ENCODE data around the gene MAPK1IP1L. TPM values are rescaled to one million over a fixed set of nuclear protein-coding genes. Genes with fewer than 3 reads are reported as not detected.

Gene MAPK1IP1L
- total RNA-seq, 4 donors from 2014 or later: 25.3 to 54.0 (median 41.9) TPM

- Histone ChIP-seq H3K27me3 (no peaks in the 10 kb centered on the region), H3K27ac (peak overlapping the region in 1 of 4 donors; percentile 1), H3K4me3 (no peak overlapping the region), H3K9me3 (no peaks in the 10 kb centered on the region), H3K4me1 (peaks cover 0 to 31% (median 2%) of the 10 kb centered on the region in 4 donors), H3K36me3 (peaks cover 0 to 47% (median 7%) of the 10 kb centered on the region in 3 donors)
- TF ChIP-seq EP300 (IDR thresholded peaks at IDR 0.05) (no peak), POLR2A (IDR thresholded peaks at IDR 0.05) (no peak), CTCF (IDR thresholded peaks at IDR 0.05) (no peak)
- no peak for DNase-seq (ENCODE audit: low spot score in 2 of 2)
- 24 to 34% methylated on average over 2 of the region's 2 CpGs for WGBS, 2 donors
Observed at GRCh38 chr14:55065411-55065810, 14.0 kb downstream of the MAPK1IP1L start.

DNA sequence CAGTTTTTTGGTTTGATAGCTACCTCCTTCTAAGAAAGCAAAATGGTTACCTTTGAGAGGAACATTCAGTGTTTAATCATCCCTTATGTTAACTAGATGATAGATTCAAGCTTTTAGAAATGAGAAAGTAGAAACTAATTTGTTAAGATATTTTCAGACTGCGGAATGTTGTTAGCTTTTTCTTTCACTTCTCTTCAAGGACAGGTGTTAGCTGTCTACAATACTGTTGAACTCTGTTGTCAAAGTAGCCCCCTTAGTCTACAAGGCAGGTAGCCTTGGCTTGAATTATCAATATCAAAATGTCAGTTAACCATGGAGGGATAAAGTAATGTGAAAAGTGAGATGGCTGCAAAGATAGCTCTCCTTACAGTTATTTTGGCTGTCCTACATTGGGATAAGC lies 14.8 kb downstream of the MAPK1IP1L start:
- no peak overlapping the region for H3K27ac ChIP-seq
- no peaks in the 10 kb centered on the region for H3K9me3 ChIP-seq
- no peak overlapping the region for H3K4me3 ChIP-seq
- peaks cover 0 to 29% (median 0%) of the 10 kb centered on the region in 4 donors for H3K4me1 ChIP-seq
- H3K27me3 ChIP-seq: no peaks in the 10 kb centered on the region
- H3K36me3 ChIP-seq: peaks cover 0 to 47% (median 7%) of the 10 kb centered on the region in 3 donors
- TF ChIP-seq POLR2A (IDR thresholded peaks at IDR 0.05): no peak
- 91 to 97% methylated on average over 1 of the region's 1 CpG for WGBS, 2 donors
- no peak for DNase-seq (ENCODE audit: low spot score in 2 of 2)

DNA sequence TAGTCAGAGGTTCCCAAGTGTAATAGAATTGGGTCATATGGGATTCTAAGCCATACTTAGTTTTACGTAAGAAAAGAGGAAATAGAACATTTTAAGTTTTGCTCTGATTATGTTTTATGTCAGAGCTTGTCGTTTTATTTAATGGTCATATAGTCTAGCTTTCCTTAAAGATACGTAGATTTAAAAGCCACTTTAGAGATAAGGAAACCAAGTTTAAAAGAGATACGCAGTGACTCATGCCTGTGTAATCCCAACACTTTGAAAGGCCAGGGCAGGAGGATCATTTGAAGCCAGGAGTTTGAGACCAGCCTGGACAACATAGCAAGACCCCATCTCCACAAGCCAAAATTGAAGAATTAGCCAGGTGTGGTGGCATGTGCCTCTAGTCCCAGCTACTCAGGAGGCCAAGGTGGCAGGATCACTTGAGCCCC lies 19.5 kb downstream of the MAPK1IP1L start:
- TF ChIP-seq CTCF (IDR thresholded peaks at IDR 0.05) (no peak), POLR2A (IDR thresholded peaks at IDR 0.05) (no peak), EP300 (IDR thresholded peaks at IDR 0.05) (no peak)
- Histone ChIP-seq H3K27ac (peak overlapping the region in 1 of 4 donors; percentile 17), H3K4me3 (no peak overlapping the region), H3K9me3 (no peaks in the 10 kb centered on the region), H3K36me3 (peaks cover 0 to 15% (median 0%) of the 10 kb centered on the region in 3 donors), H3K4me1 (peaks cover 4 to 29% (median 8%) of the 10 kb centered on the region in 4 donors), H3K27me3 (no peaks in the 10 kb centered on the region)
- DNase-seq (ENCODE audit: low spot score in 2 of 2): no peak
- 67 to 78% methylated on average over 4 of the region's 4 CpGs for WGBS, 2 donors

DNA sequence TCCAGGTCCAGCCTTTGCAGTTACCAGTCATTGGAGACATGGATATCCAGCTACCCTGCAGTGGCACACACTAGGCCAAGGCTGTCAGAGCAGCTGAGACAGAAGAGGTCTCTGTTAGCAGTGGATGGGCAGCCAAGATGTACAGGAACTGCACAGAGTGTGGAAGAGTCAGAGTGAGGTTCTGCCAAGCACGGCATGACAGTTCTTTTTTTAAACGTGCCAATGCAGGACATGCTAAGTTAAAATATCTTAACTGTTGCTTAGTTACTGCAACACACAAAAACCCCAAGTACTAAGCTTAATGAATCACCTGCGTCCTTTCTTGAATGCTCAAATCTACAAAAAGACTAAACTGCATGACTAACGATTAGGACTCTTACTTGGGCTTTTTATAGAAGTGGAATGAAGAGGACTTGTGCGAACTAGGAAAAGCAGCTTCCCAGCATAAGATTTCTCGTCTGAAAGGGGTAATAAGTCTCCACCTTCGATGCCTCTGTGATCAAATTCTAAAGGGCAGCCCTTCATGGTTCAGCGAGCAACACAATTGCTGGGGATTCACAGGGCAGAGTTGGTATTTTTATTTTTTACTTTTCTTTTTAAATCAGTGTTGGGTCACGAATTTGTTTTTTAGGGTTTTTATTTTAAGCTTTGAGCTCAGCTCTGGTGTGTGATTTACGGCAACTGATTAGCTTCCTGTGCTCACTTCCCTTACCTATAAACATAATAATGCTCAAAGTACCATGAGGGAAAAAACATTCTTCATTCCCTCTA lies 20.6 kb downstream of the MAPK1IP1L start:
- Histone ChIP-seq H3K36me3 (peaks cover 0 to 11% (median 0%) of the 10 kb centered on the region in 3 donors), H3K4me1 (peaks cover 4 to 29% (median 8%) of the 10 kb centered on the region in 4 donors), H3K27ac (peak overlapping the region in 3 of 4 donors; percentile 16 to 68 (median 62)), H3K9me3 (no peaks in the 10 kb centered on the region), H3K27me3 (no peaks in the 10 kb centered on the region), H3K4me3 (no peak overlapping the region)
- no peak for DNase-seq (ENCODE audit: low spot score in 2 of 2)
- 22 to 23% methylated on average over 10 of the region's 10 CpGs for WGBS, 2 donors
- no peak for TF ChIP-seq POLR2A (IDR thresholded peaks at IDR 0.05)
- TF ChIP-seq CTCF (IDR thresholded peaks at IDR 0.05): no peak
- TF ChIP-seq EP300 (IDR thresholded peaks at IDR 0.05): no peak

GRCh38 chr14:55073856-55074255 lies 22.4 kb downstream of the MAPK1IP1L start:
- no peak for DNase-seq (ENCODE audit: low spot score in 2 of 2)
- TF ChIP-seq CTCF (IDR thresholded peaks at IDR 0.05) (no peak), POLR2A (IDR thresholded peaks at IDR 0.05) (no peak), EP300 (IDR thresholded peaks at IDR 0.05) (no peak)
- H3K36me3 ChIP-seq: no peaks in the 10 kb centered on the region
- no peak overlapping the region for H3K4me3 ChIP-seq
- no peaks in the 10 kb centered on the region for H3K9me3 ChIP-seq
- H3K27ac ChIP-seq: no peak overlapping the region
- H3K27me3 ChIP-seq: no peaks in the 10 kb centered on the region
- H3K4me1 ChIP-seq: peaks cover 4 to 29% (median 8%) of the 10 kb centered on the region in 4 donors
- WGBS, 2 donors: 26 to 37% methylated on average over 2 of the region's 2 CpGs

Data from tibial nerve (tissue), 4 donors.